Measurements from ENCODE around the gene MRPL4.

DNA sequence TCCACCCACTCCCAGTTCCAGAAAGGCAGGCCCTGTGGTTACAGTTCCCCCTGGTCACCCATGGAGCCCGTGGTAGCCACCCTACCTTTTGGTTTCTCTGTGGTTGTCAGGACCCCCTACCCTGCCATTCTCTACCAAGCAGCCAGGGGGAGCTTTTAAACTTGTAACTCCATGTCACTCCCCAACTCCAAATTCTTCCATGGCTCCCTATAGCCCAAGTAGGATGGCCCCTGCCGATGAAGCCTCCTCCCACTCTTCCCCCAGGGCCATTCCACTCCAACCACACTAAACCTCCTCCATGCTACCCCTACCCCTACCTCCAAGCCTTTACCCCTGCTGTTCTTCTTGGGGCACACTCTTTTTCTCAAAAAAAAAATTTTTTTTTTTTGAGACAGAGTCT, 23.1 kb upstream of the MRPL4 start:
- TF ChIP-seq, protein P1, sequence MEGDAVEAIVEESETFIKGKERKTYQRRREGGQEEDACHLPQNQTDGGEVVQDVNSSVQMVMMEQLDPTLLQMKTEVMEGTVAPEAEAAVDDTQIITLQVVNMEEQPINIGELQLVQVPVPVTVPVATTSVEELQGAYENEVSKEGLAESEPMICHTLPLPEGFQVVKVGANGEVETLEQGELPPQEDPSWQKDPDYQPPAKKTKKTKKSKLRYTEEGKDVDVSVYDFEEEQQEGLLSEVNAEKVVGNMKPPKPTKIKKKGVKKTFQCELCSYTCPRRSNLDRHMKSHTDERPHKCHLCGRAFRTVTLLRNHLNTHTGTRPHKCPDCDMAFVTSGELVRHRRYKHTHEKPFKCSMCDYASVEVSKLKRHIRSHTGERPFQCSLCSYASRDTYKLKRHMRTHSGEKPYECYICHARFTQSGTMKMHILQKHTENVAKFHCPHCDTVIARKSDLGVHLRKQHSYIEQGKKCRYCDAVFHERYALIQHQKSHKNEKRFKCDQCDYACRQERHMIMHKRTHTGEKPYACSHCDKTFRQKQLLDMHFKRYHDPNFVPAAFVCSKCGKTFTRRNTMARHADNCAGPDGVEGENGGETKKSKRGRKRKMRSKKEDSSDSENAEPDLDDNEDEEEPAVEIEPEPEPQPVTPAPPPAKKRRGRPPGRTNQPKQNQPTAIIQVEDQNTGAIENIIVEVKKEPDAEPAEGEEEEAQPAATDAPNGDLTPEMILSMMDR (IDR thresholded peaks at IDR 0.05; ENCODE audit: poor library complexity): peak; percentile 37
- no peak for TF ChIP-seq EZH2 (IDR thresholded peaks at IDR 0.05; ENCODE audit: borderline replicate concordance)
- TF ChIP-seq EZH2phosphoT487 (IDR thresholded peaks at IDR 0.05; ENCODE audit: low read depth, severe bottlenecking, unreplicated experiment): no peak

Data from hepatocyte (in vitro differentiated cells).